Stimulated activated naive CD4-positive, alpha-beta T cell treated with Interleukin-2 at 50 U/mL for 16 hours (primary cell): ENCODE results near the gene TM2D3.
A peak's percentile ranks its signal among the peaks of the same experiment; 100 is the strongest.

ENCODE experiments used
- DNase-seq: peaks from one replicate; lab custom pipeline; 2025; lab: John Stamatoyannopoulos, UW

Gene TM2D3

GRCh38 chr15:101652098-101652785, at the start of gene TM2D3:
Gene TM2D3 (minus strand): TSS chr15:101652381. CDS start chr15:101652361, 20 bp downstream.
- peak; percentile 94 for DNase-seq

GRCh38 chr15:101698314-101698713, 46.1 kb upstream of the TM2D3 start:
- DNase-seq, result no peak

GRCh38 chr15:101697488-101697887, 45.3 kb upstream of the TM2D3 start:
- DNase-seq, result no peak

- no peak for DNase-seq
These were observed 44.6 kb upstream of the TM2D3 start for GRCh38 chr15:101696829-101697228.

- no peak for DNase-seq
These were observed 42.1 kb upstream of the TM2D3 start for GRCh38 chr15:101694261-101694660.

- DNase-seq, result no peak
These were observed 40.8 kb upstream of the TM2D3 start for GRCh38 chr15:101692801-101693598.

GRCh38 chr15:101689901-101690300, 37.7 kb upstream of the TM2D3 start:
- DNase-seq, result no peak

GRCh38 chr15:101686718-101687117, 34.5 kb upstream of the TM2D3 start:
- DNase-seq, result no peak

GRCh38 chr15:101684877-101685276, 32.7 kb upstream of the TM2D3 start:
- no peak for DNase-seq

GRCh38 chr15:101684384-101684783, 32.2 kb upstream of the TM2D3 start:
- DNase-seq, result no peak

GRCh38 chr15:101679806-101680205, 27.6 kb upstream of the TM2D3 start:
- no peak for DNase-seq

- no peak for DNase-seq
These were observed 24.7 kb upstream of the TM2D3 start for GRCh38 chr15:101676921-101677329.

- DNase-seq, result no peak
These were observed 23.8 kb upstream of the TM2D3 start for GRCh38 chr15:101675796-101676582.

GRCh38 chr15:101675015-101675414, 22.8 kb upstream of the TM2D3 start:
- DNase-seq, result no peak

- no peak for DNase-seq
These were observed 20.1 kb upstream of the TM2D3 start for GRCh38 chr15:101672298-101672697.

GRCh38 chr15:101669744-101670143, 17.6 kb upstream of the TM2D3 start:
- DNase-seq, result no peak

- DNase-seq, result no peak
These were observed 15.7 kb upstream of the TM2D3 start for GRCh38 chr15:101667881-101668280.

GRCh38 chr15:101664303-101664913, 12.2 kb upstream of the TM2D3 start:
- no peak for DNase-seq

GRCh38 chr15:101662203-101662602, 10.0 kb upstream of the TM2D3 start:
- no peak for DNase-seq

- DNase-seq, result no peak
These were observed 7.8 kb upstream of the TM2D3 start for GRCh38 chr15:101660005-101660404.

- DNase-seq, result no peak
These were observed 6.0 kb upstream of the TM2D3 start for GRCh38 chr15:101657968-101658784.
